CD1c-positive myeloid dendritic cell (primary cell): ENCODE measurements around the gene CCL3.
"Not testable (repeated sequence)": the region's sequence is repeated elsewhere in the genome, so short reads cannot be mapped to it uniquely, and the experiment has no call there.

Experiments
- DNase-seq: peaks from one replicate; pipeline ENCODE4 v3.0.0-alpha.2; 2016; ENCODE audit errors: extremely low spot score

Gene CCL3

DNA sequence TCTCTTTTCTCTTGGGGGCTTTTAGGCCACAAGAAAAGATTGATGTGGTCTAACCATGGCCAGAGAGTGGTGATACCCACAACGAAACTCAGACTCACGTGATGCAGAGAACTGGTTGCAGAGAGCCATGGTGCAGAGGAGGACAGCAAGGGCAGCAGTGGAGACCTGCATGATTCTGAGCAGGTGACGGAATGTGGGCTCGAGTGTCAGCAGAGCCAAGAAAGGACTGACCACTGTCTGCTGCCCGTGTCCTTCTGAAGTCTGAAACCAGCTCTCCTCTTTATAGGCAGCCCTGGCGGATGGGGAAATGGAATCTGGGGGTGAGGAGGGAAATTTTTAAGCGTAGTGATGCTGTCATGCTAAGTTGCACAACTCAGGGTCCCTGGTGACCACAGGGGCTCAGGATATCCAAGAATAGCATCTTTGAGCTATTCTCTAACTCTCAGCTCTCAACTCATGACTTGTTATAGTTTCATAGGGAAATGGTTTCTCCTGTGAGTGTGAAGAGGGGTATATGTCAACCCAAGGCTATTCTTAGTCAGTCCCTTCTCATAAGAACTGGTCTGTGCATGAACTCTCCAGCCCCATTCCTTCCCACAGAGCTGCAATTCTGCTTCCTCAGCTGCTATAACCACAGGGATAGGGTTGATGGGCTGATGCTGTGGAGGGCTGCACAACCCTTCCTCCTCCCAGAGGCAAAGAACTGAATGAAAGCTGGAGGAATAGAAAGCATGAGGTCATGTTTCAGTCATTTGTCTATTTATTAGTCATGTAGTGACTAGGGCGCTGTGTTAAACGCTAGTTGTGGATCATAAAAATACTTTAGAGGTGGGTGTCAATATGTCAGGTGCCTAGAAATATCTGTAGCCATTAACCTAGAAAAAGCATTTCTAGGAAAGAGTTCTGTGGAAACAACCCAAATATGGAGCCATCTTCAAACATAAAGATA lies at the start of gene CCL3:
Gene CCL3 (minus strand): TSS at position 256 of the 949 bp plus-strand sequence. CDS start 85 bp downstream, at position 171.
- DNase-seq = peak; percentile 95

DNA sequence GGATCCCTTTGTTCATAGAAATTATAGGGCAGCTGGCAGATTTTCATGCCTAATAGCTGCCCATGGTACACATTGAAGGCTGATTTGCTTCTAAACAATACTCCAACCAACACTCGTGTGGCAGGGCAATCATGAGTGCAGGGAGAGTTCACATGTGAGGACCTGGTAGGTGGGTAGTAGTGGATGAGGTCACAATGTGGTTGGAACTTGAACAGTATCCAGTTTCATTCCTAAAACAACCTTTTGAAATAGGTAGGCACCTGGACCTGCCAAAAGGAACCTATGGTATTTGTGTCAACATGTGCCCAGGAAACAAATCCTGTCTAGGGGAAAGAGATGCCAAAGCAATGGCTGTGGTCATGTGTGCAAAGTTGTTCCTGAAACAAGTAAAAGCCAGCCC lies 46.5 kb upstream of the CCL3 start:
- no peak for DNase-seq

DNA sequence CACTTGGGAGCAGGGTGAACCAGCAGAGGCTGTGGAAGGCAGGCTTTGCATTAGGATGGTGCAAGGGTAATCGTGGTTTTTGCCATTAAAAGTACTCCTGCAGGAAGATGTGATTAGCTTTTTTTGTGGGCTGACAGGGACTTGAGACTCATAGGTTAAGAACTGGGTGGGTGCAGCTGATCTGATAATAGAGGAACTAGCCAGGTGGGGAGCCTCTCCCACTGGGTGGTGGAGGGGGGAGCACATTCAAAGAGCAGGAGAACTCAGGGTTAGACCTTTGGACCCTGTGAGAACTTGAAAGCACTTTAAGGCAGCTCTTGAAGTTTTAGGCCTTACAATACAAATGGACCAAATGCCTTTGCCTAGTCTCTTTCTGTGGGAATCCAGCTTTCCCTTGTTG lies 46.1 kb upstream of the CCL3 start:
- no peak for DNase-seq

DNA sequence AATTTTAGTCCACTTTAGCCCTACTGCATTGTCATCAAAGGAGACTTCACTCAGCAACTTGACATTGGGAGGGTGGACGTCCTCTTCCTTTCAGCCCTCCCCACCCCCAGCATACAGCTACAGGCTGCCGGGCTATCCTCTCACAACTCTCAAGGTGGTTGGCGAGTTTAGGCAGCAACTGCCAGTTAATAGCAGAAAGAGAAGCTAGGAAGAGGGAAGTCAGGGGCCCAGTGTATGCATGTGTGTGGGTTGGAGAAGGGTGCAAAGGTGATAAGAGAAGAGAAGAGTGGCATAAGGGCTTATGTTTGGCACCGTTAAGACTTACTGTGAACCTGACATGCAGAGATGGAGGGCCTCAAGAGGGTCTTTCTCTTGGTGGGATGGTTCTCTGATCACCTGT lies 45.5 kb upstream of the CCL3 start:
- DNase-seq = no peak

DNA sequence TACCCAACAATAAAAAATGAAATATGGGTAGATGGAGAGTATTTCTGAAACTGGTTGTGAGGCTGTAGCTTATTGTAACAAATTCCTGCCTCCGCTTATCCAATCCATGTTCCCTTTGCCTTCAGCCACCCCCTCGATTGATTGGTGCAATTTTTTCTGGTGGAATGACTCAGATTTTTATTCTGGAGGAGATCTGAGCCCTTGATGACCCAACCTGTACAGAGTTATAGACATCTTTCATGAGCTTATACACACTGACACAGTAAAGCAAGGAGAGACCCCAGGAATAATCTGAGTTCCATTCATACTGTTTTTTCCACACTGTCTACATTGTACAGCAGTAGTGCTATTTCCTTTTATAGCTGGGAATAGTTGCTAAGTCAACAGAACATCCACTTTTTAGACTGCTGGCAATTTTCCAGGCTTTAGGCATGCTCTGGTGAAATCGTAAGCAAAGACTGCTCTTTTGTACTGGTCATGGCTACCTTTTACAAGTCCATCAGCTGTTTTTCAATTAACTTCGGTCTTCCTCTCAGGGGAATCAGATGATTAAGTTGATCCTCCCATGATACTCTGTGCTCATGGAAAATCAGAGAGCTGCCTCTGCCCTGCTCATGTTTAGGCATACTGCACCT lies 43.8 kb upstream of the CCL3 start:
- DNase-seq = peak; percentile 52

DNA sequence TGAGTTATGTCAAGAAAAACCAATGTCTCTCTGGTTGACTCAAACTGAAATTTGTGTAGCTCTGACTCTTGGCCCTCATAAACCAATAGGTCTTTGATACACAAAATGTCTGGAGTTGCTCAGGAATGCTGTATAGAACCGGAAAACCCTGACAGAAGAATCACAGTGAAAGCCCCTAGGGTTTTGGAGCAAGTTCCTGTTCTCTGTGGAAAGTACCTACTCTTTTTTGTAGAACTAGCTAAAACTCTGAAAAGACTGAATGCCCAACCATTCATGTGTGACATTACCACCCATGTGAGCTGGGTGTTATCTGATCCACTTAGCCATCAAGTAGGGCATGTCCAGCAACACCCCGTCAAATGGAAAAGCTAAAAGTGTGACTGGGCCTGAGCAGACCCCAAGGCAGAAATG lies 42.5 kb upstream of the CCL3 start:
- no peak for DNase-seq

DNA sequence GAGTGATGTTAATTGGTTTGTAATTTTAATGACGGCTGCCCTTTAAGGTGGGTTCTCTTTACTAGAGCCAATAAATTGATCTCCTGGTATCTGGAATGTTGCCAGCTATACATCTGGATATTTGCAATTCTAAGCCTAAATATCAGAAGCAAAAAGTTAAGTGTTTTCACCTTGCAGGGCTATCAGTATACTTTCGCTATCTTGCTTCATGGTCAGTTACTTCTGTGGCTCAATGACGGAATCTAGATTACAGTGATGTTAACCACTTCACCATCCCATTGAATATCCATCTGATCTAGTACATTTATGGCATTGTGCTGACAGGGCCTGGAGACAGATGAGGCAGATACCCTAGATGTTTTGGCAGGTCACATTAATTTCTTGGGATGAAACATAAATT lies 42.0 kb upstream of the CCL3 start:
- DNase-seq = no peak

DNA sequence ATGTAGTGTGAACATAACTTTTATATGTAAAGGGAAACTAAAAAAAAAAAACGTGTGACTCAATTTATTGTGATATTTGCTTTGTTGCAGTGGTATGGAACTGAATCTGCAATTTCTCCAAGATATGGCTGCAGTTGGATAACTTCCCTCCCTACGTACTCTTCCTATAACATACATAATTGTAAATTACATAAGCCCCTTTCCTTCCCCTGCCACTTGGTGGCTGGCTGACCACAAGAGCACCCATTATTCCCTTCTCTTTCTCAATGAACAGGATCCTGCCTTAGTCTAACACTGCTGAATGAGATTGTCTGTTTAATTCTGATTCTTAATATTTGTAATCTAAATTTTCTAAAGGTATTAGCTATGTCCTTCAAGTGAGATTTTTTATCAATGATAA lies 41.5 kb upstream of the CCL3 start:
- peak; percentile 51 for DNase-seq

DNA sequence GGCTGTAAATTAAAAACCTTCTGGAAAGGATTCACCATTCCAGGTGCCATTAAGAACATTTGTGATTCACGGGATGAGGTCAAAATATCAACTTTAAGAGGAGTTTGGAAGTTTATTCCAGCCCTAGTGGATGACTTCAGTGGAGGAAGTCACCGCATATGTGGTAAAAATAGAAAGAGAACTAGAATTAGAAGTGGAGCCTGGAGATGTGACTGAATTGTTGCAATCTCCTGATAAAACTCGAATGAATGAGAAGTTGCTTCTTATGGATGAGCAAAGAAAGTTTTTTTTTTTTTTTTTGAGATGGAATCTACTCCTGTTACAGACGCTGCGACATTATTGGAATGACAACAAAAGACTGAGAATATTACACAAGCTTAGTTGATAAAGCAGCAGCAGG lies 40.4 kb upstream of the CCL3 start:
- peak; percentile 15 for DNase-seq

DNA sequence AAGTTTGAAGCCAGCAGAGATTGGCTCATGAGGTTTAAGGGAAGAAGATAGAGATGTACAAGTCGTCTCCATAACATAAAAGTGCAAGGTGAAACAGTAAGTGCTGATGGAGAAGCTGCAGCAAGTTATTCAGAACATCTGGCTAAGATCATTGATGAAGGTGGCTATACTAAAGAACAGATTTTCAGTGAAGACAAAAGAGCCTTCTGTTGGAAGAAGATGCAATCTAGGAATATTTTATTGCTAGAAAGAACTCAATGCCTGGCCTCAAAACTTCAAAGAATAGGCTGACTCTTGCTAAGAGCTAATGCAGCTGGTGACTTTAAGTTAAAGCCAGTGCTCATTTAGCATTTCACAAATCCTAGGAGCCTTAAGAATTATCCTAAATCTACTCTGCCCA lies 39.7 kb upstream of the CCL3 start:
- no peak for DNase-seq

DNA sequence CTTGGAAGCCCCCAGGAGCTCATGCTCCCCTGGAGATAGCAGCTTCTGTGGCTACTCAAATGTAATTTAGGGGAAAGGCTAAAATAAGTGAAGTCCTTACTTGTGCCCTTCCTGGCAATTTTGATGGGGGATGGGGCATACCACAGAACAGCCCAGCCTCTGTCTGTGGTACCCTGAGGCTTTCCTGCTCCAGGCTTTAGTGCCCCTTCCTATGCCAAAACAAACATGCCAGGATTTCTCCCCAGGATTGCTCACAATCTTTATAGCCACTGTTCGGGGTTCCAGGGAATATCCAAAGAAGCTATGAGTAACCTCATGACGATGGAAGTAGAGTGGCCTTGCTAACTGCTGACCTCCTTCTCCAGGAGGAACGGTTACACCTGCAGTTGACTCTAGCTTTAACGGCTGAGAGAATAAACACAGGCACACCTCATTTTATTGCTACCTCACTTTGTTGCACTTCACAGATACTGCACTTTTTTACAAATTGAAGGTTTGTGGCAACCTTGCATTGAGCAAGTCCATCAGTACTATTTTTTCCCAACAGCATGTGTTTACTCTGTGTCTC lies 38.6 kb upstream of the CCL3 start:
- no peak for DNase-seq

DNA sequence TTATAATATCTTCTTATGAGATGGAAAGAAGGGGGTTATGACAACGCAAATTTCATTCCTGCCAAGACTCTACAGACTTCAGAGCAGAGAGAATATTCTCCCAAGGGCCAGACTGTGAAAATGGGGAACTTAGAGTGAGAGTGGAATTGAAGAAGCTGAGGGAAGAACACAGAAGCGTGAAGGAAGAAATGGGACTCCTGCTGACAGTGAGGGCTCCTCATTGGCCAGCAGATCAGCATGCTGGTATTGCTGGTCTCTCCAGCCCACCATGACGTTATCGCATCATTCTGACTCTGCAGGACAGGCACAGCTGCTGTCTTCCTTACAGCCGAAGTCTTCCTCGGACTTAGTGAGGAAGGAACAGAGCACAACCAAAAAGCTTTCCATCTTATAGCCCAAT lies 38.0 kb upstream of the CCL3 start:
- DNase-seq = peak; percentile 11

DNA sequence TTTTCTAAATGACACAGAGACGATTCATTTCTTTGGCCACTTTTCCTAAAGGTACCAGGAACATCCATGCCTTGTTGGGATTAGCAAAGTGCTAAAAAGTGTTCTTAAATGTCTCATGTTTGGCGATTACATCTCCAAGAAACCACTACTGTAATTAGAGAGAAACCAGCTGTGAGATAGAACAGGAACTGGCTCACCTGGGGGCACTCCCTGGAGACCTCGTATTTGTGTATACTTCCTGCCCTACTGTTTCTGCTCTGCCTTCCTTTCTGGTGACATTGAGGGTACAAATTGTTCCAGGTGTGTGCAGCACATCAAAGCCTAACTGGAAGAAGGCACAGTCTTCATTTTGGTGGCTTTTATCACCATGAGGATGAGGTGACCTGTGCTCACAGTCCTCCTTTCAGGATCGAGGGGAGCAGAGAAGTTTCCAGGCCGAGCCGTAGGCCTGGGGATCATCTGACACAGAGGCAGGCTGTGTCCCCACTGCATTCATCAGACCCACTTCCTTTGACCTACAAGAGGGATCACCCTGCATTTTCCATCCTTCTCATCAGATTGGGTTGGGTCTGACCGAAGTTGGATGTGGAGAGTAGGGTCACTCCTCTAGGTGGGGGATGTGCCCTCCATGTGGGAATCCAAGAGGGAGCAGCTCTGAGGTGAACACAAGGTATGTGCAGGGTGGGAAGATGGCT lies 37.4 kb upstream of the CCL3 start:
- DNase-seq = no peak

DNA sequence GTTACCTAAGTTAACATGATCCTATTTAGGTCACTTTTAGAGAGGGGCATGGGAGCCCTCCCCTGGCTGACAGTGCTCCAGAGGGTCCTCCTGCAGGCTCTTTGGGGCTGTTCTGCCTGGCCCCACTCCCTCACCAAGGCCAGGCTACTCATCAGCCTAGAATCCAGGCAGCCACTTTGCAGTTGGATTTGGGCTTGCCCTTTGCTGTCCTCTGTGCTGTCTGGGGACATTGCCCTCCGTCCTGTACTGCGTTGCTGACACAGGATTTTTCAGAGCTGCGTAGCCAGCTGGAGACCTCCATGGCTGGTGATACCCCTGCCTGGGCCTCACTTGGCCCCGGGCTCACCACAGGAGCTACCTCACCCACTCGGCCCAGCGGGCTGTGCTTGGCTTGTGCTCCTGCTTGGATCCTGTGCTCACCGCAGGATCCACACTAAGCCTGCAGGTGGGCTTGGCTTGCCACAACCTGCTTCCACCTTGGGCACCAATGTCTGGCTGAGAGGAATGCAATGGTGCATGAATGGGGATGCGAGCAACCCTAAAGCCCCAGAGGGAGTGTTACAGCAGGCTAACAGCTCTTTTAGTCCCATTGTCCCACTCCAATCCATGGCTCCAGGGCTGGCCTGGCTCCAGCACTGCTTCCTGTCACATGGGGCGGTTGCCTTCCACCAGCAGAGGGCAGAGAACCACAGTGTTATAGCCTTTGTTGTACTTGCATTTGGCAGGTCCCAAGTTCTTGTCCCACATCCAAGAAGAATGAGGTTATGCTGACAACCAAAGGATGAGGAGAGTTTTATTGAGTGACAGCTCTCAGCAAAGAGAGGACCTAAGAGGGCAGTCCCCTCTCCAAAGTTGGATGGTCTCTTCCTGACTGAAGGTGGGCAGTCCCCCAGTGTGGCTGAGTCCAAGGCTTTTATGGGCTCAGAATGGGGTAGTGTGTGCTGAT lies 35.2 kb upstream of the CCL3 start:
- DNase-seq = no peak

DNA sequence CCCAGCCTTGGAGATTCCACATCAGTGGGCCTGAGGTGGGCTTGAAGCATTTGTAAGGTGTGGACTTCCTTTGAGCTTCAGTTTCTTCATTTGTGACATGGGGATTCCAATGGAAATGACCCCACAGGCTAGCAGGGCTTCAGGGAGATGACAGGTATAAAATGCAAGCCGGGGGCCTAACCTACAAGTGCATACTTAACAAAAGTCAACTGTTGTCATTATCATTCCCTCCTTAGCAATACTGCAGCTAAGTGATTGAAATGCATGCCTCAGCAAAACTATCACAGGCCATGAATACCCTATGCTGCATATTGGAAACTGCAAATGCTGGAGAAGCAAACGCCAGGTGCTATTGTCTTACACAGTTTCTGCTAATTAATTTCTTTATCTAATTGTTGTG lies 33.5 kb upstream of the CCL3 start:
- no peak for DNase-seq

DNA sequence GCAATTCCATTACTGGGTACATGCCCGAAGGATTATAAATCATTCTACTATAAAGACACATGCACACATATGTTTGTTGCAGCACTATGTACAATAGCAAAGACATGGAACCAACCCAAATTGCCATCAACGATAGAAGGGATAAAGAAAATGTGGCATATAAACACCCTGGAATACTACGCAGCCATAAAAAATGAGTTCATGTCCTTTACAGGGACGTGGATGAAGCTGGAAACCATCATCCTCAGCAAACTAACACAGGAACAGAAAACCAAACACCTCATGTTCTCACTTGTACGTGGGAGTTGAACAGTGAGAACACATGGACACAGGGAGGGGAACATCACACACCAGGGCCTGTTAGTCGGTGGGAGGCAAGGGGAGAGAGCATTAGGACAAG lies 31.2 kb upstream of the CCL3 start:
- not testable (repeated sequence) for DNase-seq

DNA sequence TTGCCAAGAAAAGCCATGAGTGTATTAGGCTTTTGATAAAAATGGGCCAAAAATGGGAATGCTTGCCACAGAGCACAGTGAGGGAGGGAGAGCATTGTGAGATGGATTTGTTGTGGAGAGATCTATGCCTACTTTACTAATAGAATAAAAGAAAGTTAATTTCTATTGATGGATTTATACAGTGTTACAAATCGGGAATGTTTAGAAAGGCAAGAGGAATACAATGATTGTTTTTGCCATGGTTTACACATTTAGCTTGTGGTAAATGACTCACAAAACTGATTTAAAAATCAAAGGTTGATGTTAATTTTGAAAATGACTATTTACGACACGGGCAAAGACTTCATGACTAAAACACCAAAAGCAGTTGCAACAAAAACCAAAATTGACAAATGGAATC lies 30.3 kb upstream of the CCL3 start:
- no peak for DNase-seq

DNA sequence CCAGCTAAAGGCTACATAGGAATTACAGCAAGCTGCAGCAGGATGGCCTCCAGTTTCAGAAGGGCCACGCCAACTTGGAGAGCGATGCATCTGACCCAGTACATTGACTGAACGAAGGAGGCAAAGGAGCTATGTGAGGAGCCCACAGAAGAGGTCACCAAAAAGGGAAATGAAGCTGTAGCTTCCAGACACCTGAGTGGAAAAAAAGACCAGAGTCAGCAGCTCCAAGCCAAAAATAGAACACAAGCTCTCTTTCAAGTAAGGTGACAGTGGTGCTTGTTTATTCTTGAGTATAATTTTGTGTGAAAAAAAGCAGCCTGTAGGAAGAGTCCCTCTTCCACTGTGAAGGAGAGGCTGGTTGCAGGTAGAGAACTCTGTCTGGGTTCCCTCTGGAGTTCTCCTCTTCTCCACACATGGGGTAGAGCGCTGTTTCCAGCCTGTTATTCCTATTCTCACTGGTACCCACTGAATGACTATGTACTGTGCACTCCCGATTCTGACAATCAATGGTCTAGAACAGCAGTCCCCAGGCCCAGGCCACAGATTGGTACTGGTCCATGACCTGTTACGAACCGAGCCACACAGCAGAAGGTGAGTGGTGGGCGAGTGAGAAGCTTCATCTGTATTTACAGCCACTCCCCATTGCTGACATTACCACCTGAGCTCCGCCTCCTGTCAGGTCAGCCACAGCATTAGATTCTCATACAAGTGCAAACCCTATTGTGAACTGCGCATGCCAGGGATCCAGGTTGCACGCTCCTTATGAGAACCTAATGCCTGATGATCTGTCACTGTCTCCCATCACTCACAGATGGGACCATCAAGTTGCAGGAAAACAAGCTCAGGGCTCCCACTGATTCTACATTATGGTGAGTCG lies 28.8 kb upstream of the CCL3 start:
- DNase-seq = no peak

DNA sequence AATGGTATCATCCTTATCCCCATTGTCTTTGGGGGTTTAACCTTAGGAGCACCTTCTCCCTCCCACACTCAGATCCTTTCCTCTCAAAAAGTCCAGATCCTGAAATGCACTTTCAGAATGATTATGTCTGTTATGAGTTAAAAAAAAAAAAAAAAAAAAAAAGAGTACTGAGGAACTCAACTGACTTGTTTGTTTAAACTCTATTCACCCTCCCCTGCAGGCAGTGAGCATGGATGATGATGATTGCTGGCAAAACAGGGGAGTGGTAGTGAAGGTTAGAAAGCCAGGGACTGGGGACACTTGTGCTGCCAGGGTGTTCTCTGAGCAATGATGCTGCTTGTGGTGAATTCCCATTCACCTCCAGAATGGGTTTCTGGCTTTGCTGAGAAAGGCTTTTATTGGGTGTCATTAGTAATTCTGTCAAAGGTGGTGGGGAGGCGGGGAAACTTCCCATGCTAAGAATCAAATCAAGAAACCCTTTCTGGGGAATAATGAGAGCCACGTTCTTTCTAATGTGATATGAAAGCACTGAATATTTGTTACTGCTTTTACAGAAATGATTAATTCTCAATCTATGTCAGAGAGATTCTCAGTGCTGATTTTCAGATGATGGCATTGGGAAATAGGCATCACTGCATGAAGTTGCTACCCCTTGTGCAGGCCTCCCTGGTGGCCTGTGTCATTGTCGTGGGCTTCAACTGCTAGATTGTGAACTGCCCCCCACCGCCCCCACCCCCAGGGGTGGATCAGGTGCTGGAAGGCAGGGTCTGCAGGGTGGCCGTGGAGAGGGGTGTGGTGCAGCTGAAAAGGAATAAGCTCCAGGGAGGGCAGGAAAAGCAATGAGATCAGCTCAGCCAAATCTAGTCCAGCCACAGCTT lies 27.8 kb upstream of the CCL3 start:
- peak; percentile 56 for DNase-seq
